ENCODE measurements around the gene TGIF2. TPM values are rescaled to one million over a fixed set of nuclear protein-coding genes. Genes with fewer than 3 reads are reported as not detected.
A peak's percentile ranks its signal among the peaks of the same experiment; 100 is the strongest.

Gene TGIF2
- total RNA-seq, result 10 to 100 TPM in 1 of 2 donors, 1 to 10 TPM in 1; 8.9 to 10.7 TPM

- Histone ChIP-seq H3K27ac (peak within 1 kb of the TSS; percentile 91 to 94), H3K9me3 (no peaks in the 10 kb centered on the region), H3K27me3 (no peaks in the 10 kb centered on the region), H3K4me3 (peak within 1 kb of the TSS; percentile 88 to 91), H3K4me1 (peaks cover 0 to 33% of the 10 kb centered on the region in 2 donors), H3K36me3 (no peaks in the 10 kb centered on the region)
- DNase-seq (ENCODE audit: low spot score), result peak; percentile 83
- TF ChIP-seq CTCF (IDR thresholded peaks at IDR 0.05), result no peak
Measured at GRCh38 chr20:36573103-36573797, at the start of gene TGIF2. TGIF2 (plus strand) TSS chr20:36573597; CDS start chr20:36578775, 5,178 bp downstream.

- H3K36me3 ChIP-seq, result peaks cover 61% of the 10 kb centered on the region
- H3K9me3 ChIP-seq, result no peaks in the 10 kb centered on the region
- H3K4me1 ChIP-seq, result peaks cover 0 to 6% of the 10 kb centered on the region in 2 donors
- TF ChIP-seq CTCF (IDR thresholded peaks at IDR 0.05), result no peak
- no peak for DNase-seq (ENCODE audit: low spot score)
- H3K27me3 ChIP-seq, result no peaks in the 10 kb centered on the region
- no peak overlapping the region for H3K4me3 ChIP-seq
- H3K27ac ChIP-seq, result no peak overlapping the region
Measured at GRCh38 chr20:36525620-36526365, 47.6 kb upstream of the TGIF2 start.

GRCh38 chr20:36526521-36527011 lies 46.8 kb upstream of the TGIF2 start:
- H3K27ac ChIP-seq, result no peak overlapping the region
- no peak for TF ChIP-seq CTCF (IDR thresholded peaks at IDR 0.05)
- H3K36me3 ChIP-seq, result peaks cover 55% of the 10 kb centered on the region
- H3K4me3 ChIP-seq, result no peak overlapping the region
- H3K4me1 ChIP-seq, result peaks cover 0 to 6% of the 10 kb centered on the region in 2 donors
- H3K9me3 ChIP-seq, result no peaks in the 10 kb centered on the region
- no peaks in the 10 kb centered on the region for H3K27me3 ChIP-seq
- no peak for DNase-seq (ENCODE audit: low spot score)

GRCh38 chr20:36527331-36528125 lies 45.9 kb upstream of the TGIF2 start:
- DNase-seq (ENCODE audit: low spot score), result no peak
- no peak for TF ChIP-seq CTCF (IDR thresholded peaks at IDR 0.05)
- H3K27me3 ChIP-seq, result no peaks in the 10 kb centered on the region
- H3K27ac ChIP-seq, result peak overlapping the region in 1 of 2 donors; percentile 57
- H3K4me1 ChIP-seq, result peaks cover 0 to 6% of the 10 kb centered on the region in 2 donors
- H3K4me3 ChIP-seq, result no peak overlapping the region
- H3K36me3 ChIP-seq, result peaks cover 50% of the 10 kb centered on the region
- H3K9me3 ChIP-seq, result no peaks in the 10 kb centered on the region

GRCh38 chr20:36528176-36528874 lies 45.1 kb upstream of the TGIF2 start:
- no peaks in the 10 kb centered on the region for H3K27me3 ChIP-seq
- TF ChIP-seq CTCF (IDR thresholded peaks at IDR 0.05), result no peak
- H3K4me1 ChIP-seq, result peaks cover 0 to 6% of the 10 kb centered on the region in 2 donors
- no peak for DNase-seq (ENCODE audit: low spot score)
- H3K36me3 ChIP-seq, result peaks cover 50% of the 10 kb centered on the region
- no peaks in the 10 kb centered on the region for H3K9me3 ChIP-seq
- no peak overlapping the region for H3K27ac ChIP-seq
- no peak overlapping the region for H3K4me3 ChIP-seq

Measured in right atrium auricular region (tissue), 2 donors.